ENCODE data around the gene RIMBP2. TPM values are rescaled to one million over a fixed set of nuclear protein-coding genes. Genes with fewer than 3 reads are reported as not detected.

Gene RIMBP2
- total RNA-seq, 1 donor from 2014 or later: 0.25 TPM

- intact Hi-C loops (cut with DNase I): no loop called here
Observed at GRCh38 chr12:130396667-130397066, 319.4 kb downstream of the RIMBP2 start.

DNA sequence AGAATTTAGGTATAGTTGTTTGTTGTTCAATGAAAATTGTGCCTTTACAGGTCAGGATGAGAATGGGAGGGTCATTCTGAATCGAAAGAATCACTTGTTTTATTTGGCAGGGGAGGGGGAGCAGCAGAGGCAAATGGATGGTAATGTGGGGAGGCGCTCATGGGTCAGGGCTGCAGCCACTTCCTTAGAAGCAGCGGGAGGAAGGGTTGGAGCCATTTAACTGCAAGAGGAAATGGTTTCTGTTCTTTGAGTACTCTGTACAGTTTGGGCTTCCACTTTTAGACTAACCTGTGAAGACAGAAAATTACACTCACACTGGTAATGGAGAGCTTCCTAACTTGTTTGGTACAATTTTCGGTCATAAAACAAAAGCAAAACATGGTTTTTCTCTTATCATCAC lies 321.2 kb downstream of the RIMBP2 start:
- no peak overlapping the region for H3K27ac ChIP-seq
- no peak overlapping the region for H3K4me3 ChIP-seq
- no peak for TF ChIP-seq POLR2A (IDR thresholded peaks at IDR 0.05)
- no peak for TF ChIP-seq POLR2AphosphoS5 (IDR thresholded peaks at IDR 0.05; ENCODE audit: insufficient read depth in 1 of 2, low read depth in 1 of 2)
- TF ChIP-seq CTCF (IDR thresholded peaks at IDR 0.05): no peak
- H3K4me1 ChIP-seq: no peaks in the 10 kb centered on the region
- DNase-seq (ENCODE audit: extremely low spot score in 2 of 2): no peak
- intact Hi-C loops (cut with DNase I): no loop called here
- H3K27me3 ChIP-seq: no peaks in the 10 kb centered on the region
- H3K9me3 ChIP-seq: no peaks in the 10 kb centered on the region
- H3K36me3 ChIP-seq: no peaks in the 10 kb centered on the region

More at GRCh38 chr12:130396667-130397066, 319.4 kb downstream of the RIMBP2 start:
- H3K27me3 ChIP-seq: no peaks in the 10 kb centered on the region
- no peak overlapping the region for H3K4me3 ChIP-seq
- H3K4me1 ChIP-seq: no peaks in the 10 kb centered on the region
- DNase-seq (ENCODE audit: extremely low spot score in 2 of 2): no peak
- no peak overlapping the region for H3K27ac ChIP-seq
- no peaks in the 10 kb centered on the region for H3K36me3 ChIP-seq
- H3K9me3 ChIP-seq: no peaks in the 10 kb centered on the region
- TF ChIP-seq POLR2A (IDR thresholded peaks at IDR 0.05): no peak
- TF ChIP-seq POLR2AphosphoS5 (IDR thresholded peaks at IDR 0.05; ENCODE audit: insufficient read depth in 1 of 2, low read depth in 1 of 2): no peak
- no peak for TF ChIP-seq CTCF (IDR thresholded peaks at IDR 0.05)

DNA sequence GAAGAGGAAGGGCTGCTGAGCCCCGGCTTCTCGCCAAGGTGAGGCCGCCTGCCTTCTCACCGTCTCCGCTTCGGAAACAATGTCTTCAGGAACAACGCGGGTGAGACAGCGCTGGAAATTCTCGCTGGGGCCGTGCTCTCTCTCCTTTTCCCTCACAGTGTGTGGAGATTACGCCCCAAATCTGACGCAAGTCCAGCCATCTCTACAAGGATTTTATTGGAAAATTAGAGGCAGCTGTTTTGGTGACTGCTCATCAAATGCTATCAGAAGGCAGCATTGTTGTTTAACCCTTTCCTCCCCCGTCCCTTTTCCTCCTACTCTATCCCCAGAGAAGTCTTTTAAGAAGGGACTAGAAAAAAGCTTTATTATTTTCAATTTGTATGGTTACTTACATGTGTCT lies 324.9 kb downstream of the RIMBP2 start:
- H3K27me3 ChIP-seq: no peaks in the 10 kb centered on the region
- intact Hi-C loops (cut with DNase I): no loop called here
- H3K4me1 ChIP-seq: no peaks in the 10 kb centered on the region
- H3K9me3 ChIP-seq: no peaks in the 10 kb centered on the region
- no peak overlapping the region for H3K27ac ChIP-seq
- no peak for DNase-seq (ENCODE audit: extremely low spot score in 2 of 2)
- TF ChIP-seq POLR2A (IDR thresholded peaks at IDR 0.05): no peak
- TF ChIP-seq POLR2AphosphoS5 (IDR thresholded peaks at IDR 0.05; ENCODE audit: insufficient read depth in 1 of 2, low read depth in 1 of 2): no peak
- no peak for TF ChIP-seq CTCF (IDR thresholded peaks at IDR 0.05)
- H3K4me3 ChIP-seq: no peak overlapping the region
- H3K36me3 ChIP-seq: no peaks in the 10 kb centered on the region

- DNase-seq (ENCODE audit: extremely low spot score in 2 of 2): no peak
- H3K27ac ChIP-seq: no peak overlapping the region
- H3K9me3 ChIP-seq: no peaks in the 10 kb centered on the region
- H3K36me3 ChIP-seq: no peaks in the 10 kb centered on the region
- H3K27me3 ChIP-seq: no peaks in the 10 kb centered on the region
- H3K4me3 ChIP-seq: no peak overlapping the region
- TF ChIP-seq POLR2AphosphoS5 (IDR thresholded peaks at IDR 0.05; ENCODE audit: insufficient read depth in 1 of 2, low read depth in 1 of 2) (no peak), CTCF (IDR thresholded peaks at IDR 0.05) (no peak), POLR2A (IDR thresholded peaks at IDR 0.05) (no peak)
- no peaks in the 10 kb centered on the region for H3K4me1 ChIP-seq
- intact Hi-C loops (cut with DNase I): no loop called here
Observed at GRCh38 chr12:130385193-130385592, 330.9 kb downstream of the RIMBP2 start.

GRCh38 chr12:130384234-130384633 lies 331.9 kb downstream of the RIMBP2 start:
- Histone ChIP-seq H3K9me3 (no peaks in the 10 kb centered on the region), H3K27ac (no peak overlapping the region), H3K27me3 (no peaks in the 10 kb centered on the region), H3K36me3 (no peaks in the 10 kb centered on the region), H3K4me1 (no peaks in the 10 kb centered on the region), H3K4me3 (no peak overlapping the region)
- DNase-seq (ENCODE audit: extremely low spot score in 2 of 2): no peak
- intact Hi-C loops (cut with DNase I): no loop called here
- no peak for TF ChIP-seq POLR2A (IDR thresholded peaks at IDR 0.05)
- TF ChIP-seq POLR2AphosphoS5 (IDR thresholded peaks at IDR 0.05; ENCODE audit: insufficient read depth in 1 of 2, low read depth in 1 of 2): no peak
- no peak for TF ChIP-seq CTCF (IDR thresholded peaks at IDR 0.05)

All from vagina (tissue), 2 donors.